Ishikawa (cell line): ENCODE measurements around the gene CLDN7.

Source experiments
- CREB1 ChIP-seq: IDR thresholded peaks from 2 replicates; pipeline ENCODE4 v1.6.1; 2012; ENCODE audit warnings: low read depth
- EP300 ChIP-seq: IDR thresholded peaks from 2 replicates; pipeline ENCODE4 v1.6.1; 2012; ENCODE audit warnings: borderline replicate concordance
- FOXM1 ChIP-seq: IDR thresholded peaks from 2 replicates; pipeline ENCODE4 v1.6.1; 2012; ENCODE audit warnings: low read depth, borderline replicate concordance
- NFIC ChIP-seq: IDR thresholded peaks from 2 replicates; pipeline ENCODE4 v1.6.1; 2012
- RAD21 ChIP-seq: IDR thresholded peaks from 2 replicates; pipeline ENCODE4 v1.6.1; 2012; ENCODE audit warnings: low read depth
- TAF1 ChIP-seq: IDR thresholded peaks from 2 replicates; pipeline ENCODE4 v1.6.1; 2012; ENCODE audit warnings: low read depth, mild to moderate bottlenecking
- TCF12 ChIP-seq: IDR thresholded peaks from 2 replicates; pipeline ENCODE4 v1.6.1; 2012; ENCODE audit warnings: low read depth
- TEAD4 ChIP-seq: IDR thresholded peaks from 2 replicates; pipeline ENCODE4 v1.6.1; 2012
- YY1 ChIP-seq: IDR thresholded peaks from 2 replicates; pipeline ENCODE4 v1.6.1; 2012; ENCODE audit warnings: low read depth
- TF ChIP-seq, protein P1 (sequence below): IDR thresholded peaks from 2 replicates; pipeline ENCODE4 v1.6.1; 2012; ENCODE audit warnings: low read depth, mild to moderate bottlenecking
- TF ChIP-seq, protein P2 (sequence below): IDR thresholded peaks from 2 replicates; pipeline ENCODE4 v1.6.1; 2012
- TF ChIP-seq, protein P3 (sequence below): IDR thresholded peaks from 2 replicates; pipeline ENCODE4 v1.6.1; 2012

- TF ChIP-seq, protein P1, sequence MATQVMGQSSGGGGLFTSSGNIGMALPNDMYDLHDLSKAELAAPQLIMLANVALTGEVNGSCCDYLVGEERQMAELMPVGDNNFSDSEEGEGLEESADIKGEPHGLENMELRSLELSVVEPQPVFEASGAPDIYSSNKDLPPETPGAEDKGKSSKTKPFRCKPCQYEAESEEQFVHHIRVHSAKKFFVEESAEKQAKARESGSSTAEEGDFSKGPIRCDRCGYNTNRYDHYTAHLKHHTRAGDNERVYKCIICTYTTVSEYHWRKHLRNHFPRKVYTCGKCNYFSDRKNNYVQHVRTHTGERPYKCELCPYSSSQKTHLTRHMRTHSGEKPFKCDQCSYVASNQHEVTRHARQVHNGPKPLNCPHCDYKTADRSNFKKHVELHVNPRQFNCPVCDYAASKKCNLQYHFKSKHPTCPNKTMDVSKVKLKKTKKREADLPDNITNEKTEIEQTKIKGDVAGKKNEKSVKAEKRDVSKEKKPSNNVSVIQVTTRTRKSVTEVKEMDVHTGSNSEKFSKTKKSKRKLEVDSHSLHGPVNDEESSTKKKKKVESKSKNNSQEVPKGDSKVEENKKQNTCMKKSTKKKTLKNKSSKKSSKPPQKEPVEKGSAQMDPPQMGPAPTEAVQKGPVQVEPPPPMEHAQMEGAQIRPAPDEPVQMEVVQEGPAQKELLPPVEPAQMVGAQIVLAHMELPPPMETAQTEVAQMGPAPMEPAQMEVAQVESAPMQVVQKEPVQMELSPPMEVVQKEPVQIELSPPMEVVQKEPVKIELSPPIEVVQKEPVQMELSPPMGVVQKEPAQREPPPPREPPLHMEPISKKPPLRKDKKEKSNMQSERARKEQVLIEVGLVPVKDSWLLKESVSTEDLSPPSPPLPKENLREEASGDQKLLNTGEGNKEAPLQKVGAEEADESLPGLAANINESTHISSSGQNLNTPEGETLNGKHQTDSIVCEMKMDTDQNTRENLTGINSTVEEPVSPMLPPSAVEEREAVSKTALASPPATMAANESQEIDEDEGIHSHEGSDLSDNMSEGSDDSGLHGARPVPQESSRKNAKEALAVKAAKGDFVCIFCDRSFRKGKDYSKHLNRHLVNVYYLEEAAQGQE, result no peak
- TF ChIP-seq, protein P2, sequence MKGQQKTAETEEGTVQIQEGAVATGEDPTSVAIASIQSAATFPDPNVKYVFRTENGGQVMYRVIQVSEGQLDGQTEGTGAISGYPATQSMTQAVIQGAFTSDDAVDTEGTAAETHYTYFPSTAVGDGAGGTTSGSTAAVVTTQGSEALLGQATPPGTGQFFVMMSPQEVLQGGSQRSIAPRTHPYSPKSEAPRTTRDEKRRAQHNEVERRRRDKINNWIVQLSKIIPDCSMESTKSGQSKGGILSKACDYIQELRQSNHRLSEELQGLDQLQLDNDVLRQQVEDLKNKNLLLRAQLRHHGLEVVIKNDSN, result no peak
- TF ChIP-seq YY1 (no peak; the same call in 1 of the 2 replicates), FOXM1 (no peak), EP300 (peak; percentile 47; the same call in 1 of the 2 replicates), TAF1 (peak; percentile 75), CREB1 (no peak; the same call in 1 of the 2 replicates), TEAD4 (no peak; the same call in 1 of the 2 replicates), NFIC (peak; percentile 7; the same call in 1 of the 2 replicates), RAD21 (no peak), TCF12 (peak; percentile 50; the same call in 1 of the 2 replicates)
- TF ChIP-seq, protein P3, sequence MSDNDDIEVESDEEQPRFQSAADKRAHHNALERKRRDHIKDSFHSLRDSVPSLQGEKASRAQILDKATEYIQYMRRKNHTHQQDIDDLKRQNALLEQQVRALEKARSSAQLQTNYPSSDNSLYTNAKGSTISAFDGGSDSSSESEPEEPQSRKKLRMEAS, result peak; percentile 40; the same call in 1 of the 2 replicates
Observed at GRCh38 chr17:7219812-7220592, 42.3 kb downstream of the CLDN7 start, which contains the start of the genes ACADVL and DLG4.
